ENCODE measurements around the gene SLC8A1. TPM values are rescaled to one million over a fixed set of nuclear protein-coding genes. Genes with fewer than 3 reads are reported as not detected.

Gene SLC8A1
- total RNA-seq, 3 donors from 2014 or later = 6.0 to 164 (median 17.0) TPM

DNA sequence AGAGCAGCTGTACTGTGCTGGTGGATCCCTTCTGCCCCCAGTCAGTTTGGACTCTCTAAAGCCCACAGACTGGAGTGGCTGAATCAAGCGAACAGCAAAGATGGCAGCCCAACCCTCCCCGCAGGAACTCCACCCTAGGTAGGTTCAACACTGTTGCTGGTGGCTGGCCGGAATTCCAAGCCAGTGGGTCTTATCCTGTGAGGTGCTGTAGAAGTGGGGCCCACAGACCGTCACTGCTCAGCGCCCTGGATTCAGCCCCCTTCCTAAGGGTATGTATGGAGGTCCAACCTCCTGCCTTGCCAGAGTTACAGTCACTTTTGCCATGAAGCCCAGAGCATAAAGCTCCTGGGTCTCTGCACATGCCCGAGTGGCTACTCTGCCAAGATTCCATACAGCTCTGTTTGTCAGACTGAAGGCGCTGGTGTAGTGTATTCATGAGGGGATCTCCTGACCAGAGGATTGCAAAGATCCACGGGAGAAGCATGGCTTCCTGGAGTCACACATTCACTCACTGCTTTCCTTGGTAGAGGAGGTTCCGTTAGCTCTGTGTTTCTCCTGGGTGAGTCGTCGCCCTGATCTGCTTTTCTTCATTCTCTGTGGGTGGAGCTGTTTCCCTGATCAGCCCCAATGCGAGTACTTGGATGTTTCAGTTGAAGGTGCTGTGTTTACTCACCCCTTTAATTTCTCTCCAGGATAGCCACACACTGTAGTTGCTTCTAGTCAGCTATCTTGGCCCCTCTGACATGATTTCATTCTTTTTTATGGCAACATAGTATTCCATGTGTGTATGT, 379.3 kb downstream of the SLC8A1 start:
- DNase-seq (no peak), ATAC-seq (no peak)
- intact Hi-C loops (cut with DNase I, micrococcal nuclease) = no loop called here

DNA sequence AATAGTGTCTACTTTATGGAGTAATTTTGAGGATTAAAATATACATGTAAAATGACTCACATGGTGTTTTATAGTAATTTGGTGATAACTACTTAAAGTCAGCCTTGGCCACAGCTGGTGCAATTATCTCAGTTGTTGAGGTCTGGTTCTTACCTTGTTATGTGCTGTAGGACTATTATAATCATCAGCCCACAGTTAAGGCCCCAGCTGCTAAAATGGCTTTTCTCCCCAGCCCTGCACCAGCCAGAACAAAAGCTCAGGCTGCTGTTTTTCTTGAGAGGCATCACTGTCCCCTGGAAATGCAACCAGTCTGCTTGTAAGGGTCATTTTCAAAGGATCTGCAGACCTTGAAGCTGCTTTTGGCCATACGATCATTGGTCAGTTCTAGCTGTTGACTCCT, 389.5 kb downstream of the SLC8A1 start:
- ATAC-seq (no peak), DNase-seq (no peak)
- Histone ChIP-seq H3K9me3 (peaks cover 5% of the 10 kb centered on the region), H3K4me3 (no peak overlapping the region), H3K36me3 (ENCODE audit: low read depth) (no peaks in the 10 kb centered on the region), H3K4me1 (ENCODE audit: low read depth) (no peaks in the 10 kb centered on the region)
- TF ChIP-seq, protein P1, sequence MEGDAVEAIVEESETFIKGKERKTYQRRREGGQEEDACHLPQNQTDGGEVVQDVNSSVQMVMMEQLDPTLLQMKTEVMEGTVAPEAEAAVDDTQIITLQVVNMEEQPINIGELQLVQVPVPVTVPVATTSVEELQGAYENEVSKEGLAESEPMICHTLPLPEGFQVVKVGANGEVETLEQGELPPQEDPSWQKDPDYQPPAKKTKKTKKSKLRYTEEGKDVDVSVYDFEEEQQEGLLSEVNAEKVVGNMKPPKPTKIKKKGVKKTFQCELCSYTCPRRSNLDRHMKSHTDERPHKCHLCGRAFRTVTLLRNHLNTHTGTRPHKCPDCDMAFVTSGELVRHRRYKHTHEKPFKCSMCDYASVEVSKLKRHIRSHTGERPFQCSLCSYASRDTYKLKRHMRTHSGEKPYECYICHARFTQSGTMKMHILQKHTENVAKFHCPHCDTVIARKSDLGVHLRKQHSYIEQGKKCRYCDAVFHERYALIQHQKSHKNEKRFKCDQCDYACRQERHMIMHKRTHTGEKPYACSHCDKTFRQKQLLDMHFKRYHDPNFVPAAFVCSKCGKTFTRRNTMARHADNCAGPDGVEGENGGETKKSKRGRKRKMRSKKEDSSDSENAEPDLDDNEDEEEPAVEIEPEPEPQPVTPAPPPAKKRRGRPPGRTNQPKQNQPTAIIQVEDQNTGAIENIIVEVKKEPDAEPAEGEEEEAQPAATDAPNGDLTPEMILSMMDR (IDR thresholded peaks at IDR 0.05) = no peak
- intact Hi-C loops (cut with DNase I, micrococcal nuclease) = no loop called here

More for the DNA sequence above, 379.3 kb downstream of the SLC8A1 start:
- no peaks in the 10 kb centered on the region for H3K4me1 ChIP-seq (ENCODE audit: low read depth)
- no peaks in the 10 kb centered on the region for H3K36me3 ChIP-seq (ENCODE audit: low read depth)
- TF ChIP-seq, protein P1 (IDR thresholded peaks at IDR 0.05) = no peak
- no peaks in the 10 kb centered on the region for H3K9me3 ChIP-seq
- no peak overlapping the region for H3K4me3 ChIP-seq

DNA sequence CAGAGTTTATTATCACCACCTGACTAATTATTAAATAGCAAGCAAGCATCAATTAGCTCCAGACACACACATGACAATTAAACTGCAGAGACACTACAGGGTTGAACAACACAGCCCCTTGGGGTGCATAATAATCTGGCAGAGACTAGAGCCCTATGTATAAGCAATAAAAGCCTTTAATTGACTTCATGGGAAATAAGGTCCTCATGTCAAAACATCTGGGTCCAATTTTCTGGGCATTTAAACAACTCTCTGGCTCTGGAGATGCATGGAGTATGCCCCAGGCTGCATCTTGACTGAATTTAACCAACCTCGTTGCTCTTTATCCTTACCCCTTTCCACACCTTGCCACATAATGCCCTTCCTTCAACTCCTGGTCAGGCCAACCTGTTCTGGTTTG, 402.1 kb downstream of the SLC8A1 start:
- DNase-seq = no peak
- H3K9me3 ChIP-seq = no peaks in the 10 kb centered on the region
- no peaks in the 10 kb centered on the region for H3K36me3 ChIP-seq (ENCODE audit: low read depth)
- no peak for ATAC-seq
- TF ChIP-seq, protein P1 (IDR thresholded peaks at IDR 0.05) = no peak
- no peaks in the 10 kb centered on the region for H3K4me1 ChIP-seq (ENCODE audit: low read depth)
- H3K4me3 ChIP-seq = no peak overlapping the region
- intact Hi-C loops (cut with DNase I, micrococcal nuclease) = no loop called here

DNA sequence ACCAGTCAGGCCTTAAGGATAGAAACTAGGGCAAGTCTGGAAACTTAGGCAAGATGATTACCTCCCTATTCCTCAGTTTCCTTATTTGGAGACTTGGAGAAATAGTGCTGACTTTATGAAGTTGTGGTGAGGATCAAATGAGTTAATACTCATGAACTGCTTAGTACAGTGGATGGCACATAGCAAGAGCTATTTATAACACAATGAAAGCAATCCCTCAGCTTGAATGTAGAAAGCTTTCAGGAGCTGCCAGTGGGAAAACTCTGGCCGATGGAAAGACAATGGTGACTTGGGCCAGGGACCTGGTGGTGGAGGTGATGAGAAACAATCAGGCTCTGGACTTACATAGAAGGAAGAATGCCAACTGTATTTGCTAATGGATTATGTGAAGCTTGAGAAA, 403.4 kb downstream of the SLC8A1 start:
- no peak overlapping the region for H3K4me3 ChIP-seq
- ATAC-seq = no peak
- TF ChIP-seq, protein P1 (IDR thresholded peaks at IDR 0.05) = no peak
- H3K4me1 ChIP-seq (ENCODE audit: low read depth) = no peaks in the 10 kb centered on the region
- intact Hi-C loops (cut with DNase I, micrococcal nuclease) = no loop called here
- no peak for DNase-seq
- no peaks in the 10 kb centered on the region for H3K9me3 ChIP-seq
- H3K36me3 ChIP-seq (ENCODE audit: low read depth) = no peaks in the 10 kb centered on the region

DNA sequence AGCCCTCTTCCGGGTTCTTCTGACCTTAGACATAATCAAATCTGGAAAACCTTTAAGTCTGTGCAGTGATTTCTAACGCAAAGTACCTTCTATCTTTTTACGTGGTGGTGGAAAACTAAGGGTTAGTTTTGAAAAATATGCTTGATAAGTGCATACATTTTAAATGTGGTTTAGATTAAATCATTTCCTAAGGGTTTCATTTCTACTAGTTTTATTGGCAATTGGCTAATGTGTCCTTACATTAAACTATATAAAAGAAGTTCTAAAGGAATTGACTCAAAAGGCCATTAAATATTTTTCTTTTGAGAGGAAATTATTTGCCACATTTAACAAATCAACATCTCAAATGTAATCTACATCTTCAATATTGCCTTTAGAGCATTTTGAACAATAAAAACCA, 404.5 kb downstream of the SLC8A1 start:
- H3K36me3 ChIP-seq (ENCODE audit: low read depth) = no peaks in the 10 kb centered on the region
- no peak overlapping the region for H3K4me3 ChIP-seq
- intact Hi-C loops (cut with DNase I, micrococcal nuclease) = no loop called here
- DNase-seq (no peak), ATAC-seq (no peak)
- no peaks in the 10 kb centered on the region for H3K9me3 ChIP-seq
- TF ChIP-seq, protein P1 (IDR thresholded peaks at IDR 0.05) = no peak
- no peaks in the 10 kb centered on the region for H3K4me1 ChIP-seq (ENCODE audit: low read depth)
